Lower leg skin (tissue), 3 donors: ENCODE data around the gene KDM8.

Experiments
- POLR2A ChIP-seq, 2 donors: fragments of 450-650 bp; IDR thresholded peaks; one replicate each; pipeline ENCODE4 v1.6.1; 2016 to 2017; ENCODE audit warnings: antibody characterized with exemption in 2 of 2, mild to moderate bottlenecking in 1 of 2, moderate library complexity in 1 of 2
- TF ChIP-seq, protein P1 (sequence below), 3 donors: fragments of 450-650 bp; IDR thresholded peaks; one replicate each; pipeline ENCODE4 v1.5.1; 2016; ENCODE audit warnings: antibody characterized with exemption in 3 of 3, mild to moderate bottlenecking in 3 of 3, moderate library complexity in 2 of 3

DNA sequence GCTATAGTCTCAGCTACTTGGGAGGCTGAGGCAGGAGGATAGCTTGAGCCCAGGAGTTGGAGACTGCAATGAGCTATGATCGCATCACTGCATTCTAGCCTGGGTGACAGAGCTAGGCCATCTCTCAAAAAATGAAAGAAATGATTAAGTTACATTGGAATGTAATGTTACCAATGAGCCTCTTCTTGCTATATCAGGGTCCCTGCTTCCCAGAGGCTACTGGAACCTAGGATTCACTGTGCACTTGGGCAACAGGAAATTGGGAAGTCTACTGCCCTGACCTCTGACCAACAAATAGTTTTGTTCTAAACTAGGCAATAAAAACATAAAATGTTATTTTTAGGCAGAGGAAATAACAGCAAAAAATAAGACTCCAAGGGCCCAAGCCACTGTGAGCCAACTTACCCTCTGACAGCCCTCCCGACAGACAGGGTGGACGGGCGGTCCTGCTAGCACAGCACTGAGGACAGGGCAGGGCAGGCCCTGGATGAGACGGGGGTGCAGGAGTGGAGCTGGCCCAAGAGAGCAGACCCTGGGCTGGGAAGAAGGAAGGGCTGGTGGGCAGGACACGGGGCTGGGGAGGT, 37.7 kb downstream of the KDM8 start:
- TF ChIP-seq, protein P1, sequence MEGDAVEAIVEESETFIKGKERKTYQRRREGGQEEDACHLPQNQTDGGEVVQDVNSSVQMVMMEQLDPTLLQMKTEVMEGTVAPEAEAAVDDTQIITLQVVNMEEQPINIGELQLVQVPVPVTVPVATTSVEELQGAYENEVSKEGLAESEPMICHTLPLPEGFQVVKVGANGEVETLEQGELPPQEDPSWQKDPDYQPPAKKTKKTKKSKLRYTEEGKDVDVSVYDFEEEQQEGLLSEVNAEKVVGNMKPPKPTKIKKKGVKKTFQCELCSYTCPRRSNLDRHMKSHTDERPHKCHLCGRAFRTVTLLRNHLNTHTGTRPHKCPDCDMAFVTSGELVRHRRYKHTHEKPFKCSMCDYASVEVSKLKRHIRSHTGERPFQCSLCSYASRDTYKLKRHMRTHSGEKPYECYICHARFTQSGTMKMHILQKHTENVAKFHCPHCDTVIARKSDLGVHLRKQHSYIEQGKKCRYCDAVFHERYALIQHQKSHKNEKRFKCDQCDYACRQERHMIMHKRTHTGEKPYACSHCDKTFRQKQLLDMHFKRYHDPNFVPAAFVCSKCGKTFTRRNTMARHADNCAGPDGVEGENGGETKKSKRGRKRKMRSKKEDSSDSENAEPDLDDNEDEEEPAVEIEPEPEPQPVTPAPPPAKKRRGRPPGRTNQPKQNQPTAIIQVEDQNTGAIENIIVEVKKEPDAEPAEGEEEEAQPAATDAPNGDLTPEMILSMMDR (IDR thresholded peaks at IDR 0.05), result no peak
- TF ChIP-seq POLR2A (IDR thresholded peaks at IDR 0.05), result no peak
